Measurements from ENCODE around the gene LRRTM3.

Gene LRRTM3

DNA sequence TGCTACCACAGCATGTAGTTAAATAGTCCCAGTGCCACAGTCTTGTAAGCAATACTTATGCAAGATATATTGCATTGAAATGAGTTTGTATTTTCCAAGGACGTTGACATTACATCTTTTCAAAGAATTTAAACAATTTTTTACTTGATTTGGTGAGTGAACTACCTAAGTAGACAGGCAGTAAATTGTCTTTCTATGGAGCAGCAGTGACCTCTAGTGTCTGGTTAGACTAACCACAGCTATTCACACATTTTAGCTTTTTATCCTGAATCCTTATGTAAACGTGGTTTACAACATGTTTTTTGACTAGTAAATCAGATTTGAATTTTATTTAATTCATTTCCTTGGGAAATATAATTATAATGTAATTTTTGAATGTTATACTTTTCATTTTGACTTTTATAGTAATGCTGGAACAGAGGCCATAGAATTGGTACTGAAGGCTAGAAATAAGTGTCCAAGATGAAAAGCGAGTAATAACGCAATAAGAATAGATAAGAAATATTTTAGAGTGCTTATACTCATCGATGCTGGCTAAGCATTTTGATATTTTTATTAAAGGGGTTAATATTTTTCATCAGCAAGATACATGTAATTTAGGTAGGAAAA, 5.6 kb downstream of the LRRTM3 start:
- no peak for DNase-seq (ENCODE audit: low spot score)
- H3K27ac ChIP-seq = no peak overlapping the region

GRCh38 chr10:66931949-66932343, 6.1 kb downstream of the LRRTM3 start:
- TF ChIP-seq CTCF (IDR thresholded peaks at IDR 0.05) = no peak
- Histone ChIP-seq H3K27ac (no peak overlapping the region), H3K4me3 (no peak overlapping the region)
- no peak for DNase-seq (ENCODE audit: low spot score)

More for the DNA sequence above, 5.6 kb downstream of the LRRTM3 start:
- H3K4me3 ChIP-seq = no peak overlapping the region
- TF ChIP-seq CTCF (IDR thresholded peaks at IDR 0.05) = peak; percentile 37

DNA sequence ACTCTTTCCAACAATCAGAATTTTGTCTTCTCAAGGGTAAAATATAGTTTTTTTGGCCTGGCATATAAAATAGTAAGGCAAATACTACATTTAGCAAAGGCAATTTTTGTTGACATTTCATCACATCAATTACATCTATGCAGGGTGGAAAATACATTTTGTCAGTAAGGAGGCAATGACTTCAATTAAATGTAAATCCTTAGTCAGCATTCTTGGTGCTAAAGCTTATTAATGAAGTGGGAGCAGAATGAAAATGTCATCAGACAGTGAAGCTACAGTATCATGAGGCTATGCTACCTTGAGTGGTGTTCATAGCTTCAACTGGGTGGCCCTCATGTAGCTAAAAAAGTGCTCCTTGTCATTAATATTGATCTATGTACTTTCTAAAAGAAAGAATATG, 8.9 kb downstream of the LRRTM3 start:
- TF ChIP-seq CTCF (IDR thresholded peaks at IDR 0.05) = no peak
- DNase-seq (ENCODE audit: low spot score) = no peak
- H3K27ac ChIP-seq = no peak overlapping the region
- H3K4me3 ChIP-seq = no peak overlapping the region

DNA sequence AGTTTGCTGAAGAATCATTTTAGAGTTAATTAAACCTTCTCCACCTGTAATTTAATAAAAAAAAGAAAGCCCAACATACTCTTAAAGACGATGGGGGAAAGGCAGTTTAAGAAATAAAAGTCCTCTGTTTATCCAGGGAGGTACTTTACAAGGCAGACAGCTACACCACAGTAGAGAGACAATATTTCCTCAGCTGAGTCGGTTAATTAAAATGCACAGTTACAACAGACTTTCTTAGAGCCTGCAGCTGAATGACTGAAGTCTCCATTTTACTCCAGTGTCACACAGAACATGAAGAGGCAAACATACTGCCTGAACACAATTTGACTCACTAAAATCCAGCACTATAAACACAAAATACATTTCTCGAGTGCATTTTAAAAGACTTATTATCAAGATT, 15.1 kb downstream of the LRRTM3 start:
- H3K4me3 ChIP-seq = no peak overlapping the region
- DNase-seq (ENCODE audit: low spot score) = no peak
- no peak overlapping the region for H3K27ac ChIP-seq
- no peak for TF ChIP-seq CTCF (IDR thresholded peaks at IDR 0.05)

- no peak for TF ChIP-seq CTCF (IDR thresholded peaks at IDR 0.05)
- Histone ChIP-seq H3K27ac (no peak overlapping the region), H3K4me3 (no peak overlapping the region)
- no peak for DNase-seq (ENCODE audit: low spot score)
Observed at GRCh38 chr10:66941491-66941890, 15.7 kb downstream of the LRRTM3 start.

DNA sequence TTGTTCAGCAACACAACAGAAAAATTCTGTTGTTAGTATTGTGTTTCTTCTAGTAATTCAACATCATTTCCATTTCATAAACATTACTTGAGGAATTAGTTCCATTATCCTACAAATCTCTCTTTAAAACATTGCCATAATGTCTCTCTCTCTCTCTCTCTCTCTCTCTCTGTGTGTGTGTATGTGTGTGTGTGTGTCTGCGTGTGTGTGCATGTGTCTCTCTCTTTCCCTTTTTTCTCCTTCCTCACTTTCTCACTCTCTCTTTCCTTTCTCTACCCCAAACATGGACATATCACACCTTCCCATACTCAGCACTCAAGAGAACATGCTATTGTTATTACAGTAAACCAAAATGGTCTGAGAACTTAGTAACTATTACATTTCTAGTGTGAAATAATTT, 16.6 kb downstream of the LRRTM3 start:
- DNase-seq (ENCODE audit: low spot score) = no peak
- H3K4me3 ChIP-seq = no peak overlapping the region
- no peak overlapping the region for H3K27ac ChIP-seq
- TF ChIP-seq CTCF (IDR thresholded peaks at IDR 0.05) = no peak

DNA sequence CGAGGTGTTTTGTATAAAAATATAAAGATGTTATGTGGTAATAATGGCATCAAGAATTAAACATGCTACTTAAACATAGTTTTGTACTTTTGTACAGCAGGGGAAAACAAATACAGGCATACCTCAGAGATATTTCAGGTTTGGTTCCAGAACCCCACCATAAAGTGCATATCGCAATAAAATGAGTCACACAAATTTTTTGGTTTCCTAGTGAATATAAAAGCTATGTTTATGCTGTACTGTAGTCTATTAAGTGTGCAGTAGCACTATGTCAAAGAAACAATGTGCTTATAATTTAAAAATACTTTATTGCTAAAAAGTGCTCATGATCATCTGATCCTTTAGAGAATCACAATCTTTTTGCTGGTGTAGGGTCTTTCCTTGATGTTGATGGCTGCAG, 17.8 kb downstream of the LRRTM3 start:
- no peak for TF ChIP-seq CTCF (IDR thresholded peaks at IDR 0.05)
- no peak overlapping the region for H3K27ac ChIP-seq
- no peak overlapping the region for H3K4me3 ChIP-seq
- no peak for DNase-seq (ENCODE audit: low spot score)

Data from coronary artery (tissue), 2 donors.